Mesothelial cell of epicardium (in vitro differentiated cells): ENCODE data around the gene TMEM11. TPM values are rescaled to one million over a fixed set of nuclear protein-coding genes. Genes with fewer than 3 reads are reported as not detected.

Experiments
- DNase-seq, 2 experiments: peaks; one replicate each; pipeline ENCODE4 v3.0.0; 2021; ENCODE audit warnings: low spot score in 2 of 2; ENCODE audit not compliant: unreplicated experiment in 2 of 2
- H3K27ac Mint-ChIP-seq: 2 replicates; pipeline ENCODE4 v1.8.0; 2021; ENCODE audit warnings: mixed read lengths
- H3K27me3 Mint-ChIP-seq: 2 replicates; pipeline ENCODE4 v1.8.0; 2021; ENCODE audit warnings: low read depth, mixed read lengths
- H3K36me3 Mint-ChIP-seq: 2 replicates; pipeline ENCODE4 v1.8.0; 2021; ENCODE audit warnings: mixed read lengths
- H3K4me1 Mint-ChIP-seq: 2 replicates; pipeline ENCODE4 v1.8.0; 2021; ENCODE audit warnings: mixed read lengths
- H3K4me3 Mint-ChIP-seq: 2 replicates; pipeline ENCODE4 v1.8.0; 2021; ENCODE audit warnings: mild to moderate bottlenecking, moderate library complexity, mixed read lengths
- H3K9me3 Mint-ChIP-seq: 2 replicates; pipeline ENCODE4 v1.8.0; 2021; ENCODE audit warnings: mixed read lengths
- total RNA-seq: library from RNA; stranded (reverse); gene quantifications from 3 replicates; pipeline ENCODE4 v1.2.1, GENCODE V29; 2021
- TF ChIP-seq, protein P1 (sequence below): fragments of 200-600 bp; sonication (generic); IDR thresholded peaks from one replicate; pipeline ENCODE4 v1.5.0; 2021; ENCODE audit warnings: antibody characterized with exemption; ENCODE audit not compliant: unreplicated experiment

TMEM11 gene
- total RNA-seq, 1 donor from 2014 or later = 20.6 TPM

DNA sequence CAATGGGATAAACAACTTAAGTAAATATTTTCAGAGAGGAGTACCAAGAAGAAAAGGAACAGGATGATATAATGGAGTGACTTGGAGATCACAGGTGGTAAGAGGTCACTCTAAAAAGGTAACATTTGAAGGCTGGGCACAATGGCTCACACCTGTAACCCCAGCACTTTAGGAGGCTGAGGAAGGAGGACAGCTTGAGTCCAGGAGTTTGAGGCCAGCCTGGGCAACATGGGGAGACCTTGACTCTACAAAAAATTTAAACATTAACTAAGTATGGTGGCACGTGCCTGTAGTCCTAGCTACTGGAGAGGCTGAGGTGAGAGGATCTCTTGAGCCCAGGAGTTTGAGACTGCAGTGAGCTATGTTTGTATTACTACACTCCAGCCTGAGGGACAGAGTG is 3.4 kb upstream of the TMEM11 start:
- peaks cover 13% of the 10 kb centered on the region for H3K36me3 Mint-ChIP-seq
- DNase-seq = no peak
- H3K4me3 Mint-ChIP-seq = no peak overlapping the region
- H3K9me3 Mint-ChIP-seq = peaks cover 5% of the 10 kb centered on the region
- peaks cover 25% of the 10 kb centered on the region for H3K4me1 Mint-ChIP-seq
- no peak overlapping the region for H3K27ac Mint-ChIP-seq
- TF ChIP-seq, protein P1, sequence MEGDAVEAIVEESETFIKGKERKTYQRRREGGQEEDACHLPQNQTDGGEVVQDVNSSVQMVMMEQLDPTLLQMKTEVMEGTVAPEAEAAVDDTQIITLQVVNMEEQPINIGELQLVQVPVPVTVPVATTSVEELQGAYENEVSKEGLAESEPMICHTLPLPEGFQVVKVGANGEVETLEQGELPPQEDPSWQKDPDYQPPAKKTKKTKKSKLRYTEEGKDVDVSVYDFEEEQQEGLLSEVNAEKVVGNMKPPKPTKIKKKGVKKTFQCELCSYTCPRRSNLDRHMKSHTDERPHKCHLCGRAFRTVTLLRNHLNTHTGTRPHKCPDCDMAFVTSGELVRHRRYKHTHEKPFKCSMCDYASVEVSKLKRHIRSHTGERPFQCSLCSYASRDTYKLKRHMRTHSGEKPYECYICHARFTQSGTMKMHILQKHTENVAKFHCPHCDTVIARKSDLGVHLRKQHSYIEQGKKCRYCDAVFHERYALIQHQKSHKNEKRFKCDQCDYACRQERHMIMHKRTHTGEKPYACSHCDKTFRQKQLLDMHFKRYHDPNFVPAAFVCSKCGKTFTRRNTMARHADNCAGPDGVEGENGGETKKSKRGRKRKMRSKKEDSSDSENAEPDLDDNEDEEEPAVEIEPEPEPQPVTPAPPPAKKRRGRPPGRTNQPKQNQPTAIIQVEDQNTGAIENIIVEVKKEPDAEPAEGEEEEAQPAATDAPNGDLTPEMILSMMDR = no peak
- H3K27me3 Mint-ChIP-seq = no peaks in the 10 kb centered on the region

DNA sequence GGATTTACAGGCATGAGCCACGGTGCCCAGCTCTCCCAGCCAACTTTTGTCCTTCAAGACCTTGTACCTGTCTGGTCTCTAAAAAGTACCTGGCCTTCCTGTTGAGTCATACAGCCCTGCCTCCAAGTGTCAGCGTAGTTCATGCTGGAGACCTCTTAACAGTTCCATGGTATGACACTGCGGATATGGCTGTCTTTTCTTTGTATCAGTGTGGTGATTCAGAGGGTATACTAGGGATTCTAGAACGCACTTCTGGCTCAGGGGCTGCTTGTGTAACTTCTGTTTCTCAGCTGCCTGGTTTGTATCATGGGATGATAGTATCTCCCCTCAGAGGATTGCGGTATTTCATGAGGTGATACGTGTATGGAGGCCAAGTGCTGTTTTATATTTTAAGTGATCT is 2.0 kb upstream of the TMEM11 start:
- H3K4me1 Mint-ChIP-seq = peaks cover 35% of the 10 kb centered on the region
- H3K36me3 Mint-ChIP-seq = no peaks in the 10 kb centered on the region
- peak overlapping the region; percentile 36 for H3K27ac Mint-ChIP-seq
- DNase-seq = no peak
- no peaks in the 10 kb centered on the region for H3K27me3 Mint-ChIP-seq
- H3K4me3 Mint-ChIP-seq = peak overlapping the region; percentile 92
- TF ChIP-seq, protein P1 = no peak
- H3K9me3 Mint-ChIP-seq = no peaks in the 10 kb centered on the region

DNA sequence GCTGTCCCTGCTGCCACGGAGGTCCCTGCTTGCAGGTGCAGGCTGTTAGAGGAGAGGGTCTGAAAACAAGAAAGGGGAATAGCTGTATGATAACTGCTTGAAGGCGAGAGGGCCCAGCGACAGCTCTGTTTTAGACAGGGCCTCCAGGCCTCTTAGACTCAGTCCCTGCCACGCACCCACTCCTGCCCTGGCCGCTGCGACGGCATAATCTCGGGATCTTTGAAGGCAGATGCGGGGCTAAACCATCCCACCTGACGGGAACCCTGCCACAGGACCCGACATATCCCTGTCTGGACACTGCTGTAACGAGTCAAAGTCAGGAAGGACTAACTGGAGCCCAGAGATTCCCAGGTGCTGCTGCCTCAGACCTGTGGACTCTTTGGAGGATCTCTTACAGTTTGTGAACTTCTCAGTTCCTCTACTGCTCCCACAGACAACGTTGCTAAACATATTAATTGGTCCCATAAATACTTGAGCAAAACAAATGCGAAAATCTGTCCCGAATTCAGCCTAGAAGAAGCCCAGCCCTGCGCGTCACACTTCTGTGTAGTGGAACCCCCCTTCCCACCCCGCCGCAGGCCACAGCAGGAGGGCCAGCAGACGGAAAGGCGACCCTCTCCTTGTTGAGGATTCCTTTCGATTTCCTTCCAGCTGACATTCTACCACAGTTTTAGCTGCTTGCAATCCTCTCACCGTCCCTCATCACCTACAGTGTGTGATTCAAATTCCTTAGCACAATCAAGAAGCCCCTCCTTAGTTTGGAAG is 998 bp upstream of the TMEM11 start:
- no peaks in the 10 kb centered on the region for H3K9me3 Mint-ChIP-seq
- peak in 1 of 2 experiments; percentile 50 for DNase-seq
- no peaks in the 10 kb centered on the region for H3K27me3 Mint-ChIP-seq
- TF ChIP-seq, protein P1 = no peak
- peaks cover 35% of the 10 kb centered on the region for H3K4me1 Mint-ChIP-seq
- peak overlapping the region; percentile 92 for H3K4me3 Mint-ChIP-seq
- H3K36me3 Mint-ChIP-seq = no peaks in the 10 kb centered on the region
- H3K27ac Mint-ChIP-seq = peak overlapping the region; percentile 88

DNA sequence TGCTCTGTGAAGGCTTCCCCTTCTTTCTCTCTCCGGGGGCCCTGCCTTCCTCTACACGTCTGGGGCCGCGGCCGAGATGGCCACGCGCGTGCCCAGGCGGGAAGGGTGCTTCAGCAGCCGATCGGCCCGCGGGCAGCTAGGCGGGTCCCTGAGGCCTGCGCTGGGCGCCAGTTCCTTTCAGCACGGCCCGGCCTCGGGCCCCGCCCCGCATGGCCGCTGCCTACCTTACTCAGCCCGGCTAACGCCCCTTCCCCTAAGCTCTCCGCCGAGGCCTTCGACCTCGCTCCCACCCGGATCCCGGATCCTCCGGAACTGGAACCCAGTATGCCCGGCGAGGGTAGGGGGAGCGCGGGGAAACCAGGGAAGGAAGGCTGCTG is 335 bp downstream of the TMEM11 start:
- TF ChIP-seq, protein P1 = no peak
- H3K27ac Mint-ChIP-seq = peak overlapping the region; percentile 98
- H3K4me3 Mint-ChIP-seq = peak overlapping the region; percentile 92
- no peak for DNase-seq
- H3K36me3 Mint-ChIP-seq = peaks cover under 1% of the 10 kb centered on the region
- H3K4me1 Mint-ChIP-seq = peaks cover 35% of the 10 kb centered on the region
- H3K9me3 Mint-ChIP-seq = no peaks in the 10 kb centered on the region
- no peaks in the 10 kb centered on the region for H3K27me3 Mint-ChIP-seq

DNA sequence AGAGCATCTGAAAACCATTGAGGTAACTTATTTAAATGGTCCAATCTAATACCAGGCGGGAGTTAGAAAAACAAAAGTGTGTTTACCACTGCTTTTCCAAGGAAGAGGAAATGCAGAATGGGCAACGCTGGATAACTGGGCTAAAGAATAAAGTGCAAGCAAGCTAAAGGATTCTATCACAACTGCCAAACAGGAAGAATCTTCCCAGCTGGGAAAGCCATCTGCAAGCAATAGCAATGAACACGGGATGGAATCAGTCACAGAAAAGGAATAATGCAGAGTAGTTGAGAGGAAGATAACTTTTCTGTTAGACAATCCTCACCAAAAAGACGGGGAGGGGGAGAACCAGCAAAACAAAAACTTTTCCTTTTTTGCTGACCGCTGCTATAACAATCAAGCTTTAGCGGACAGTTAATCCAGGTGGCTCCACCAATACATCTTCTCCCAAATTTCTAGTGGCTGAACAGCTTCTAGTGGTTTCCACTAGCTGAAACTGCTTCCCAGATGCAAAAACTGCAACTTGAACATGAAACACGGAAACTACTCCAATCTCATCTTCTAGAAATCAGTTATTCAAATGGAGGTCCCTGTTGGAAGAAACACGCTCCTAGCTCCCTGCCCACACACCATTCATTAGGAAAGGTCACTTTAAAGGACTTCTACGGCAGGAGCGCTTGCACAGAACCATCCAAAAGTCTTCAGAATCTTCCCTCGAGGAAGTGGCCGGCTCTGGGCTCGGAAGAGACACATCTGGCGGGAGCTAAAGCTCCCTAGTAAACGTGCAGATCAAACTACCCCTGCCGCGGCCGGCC is 929 bp downstream of the TMEM11 start:
- peak overlapping the region; percentile 98 for H3K27ac Mint-ChIP-seq
- peak overlapping the region; percentile 92 for H3K4me3 Mint-ChIP-seq
- peaks cover 3% of the 10 kb centered on the region for H3K36me3 Mint-ChIP-seq
- TF ChIP-seq, protein P1 = no peak
- H3K9me3 Mint-ChIP-seq = no peaks in the 10 kb centered on the region
- DNase-seq = no peak
- peaks cover 35% of the 10 kb centered on the region for H3K4me1 Mint-ChIP-seq
- H3K27me3 Mint-ChIP-seq = no peaks in the 10 kb centered on the region
